NB4 (cell line): ENCODE measurements around the gene CFAP46.

ENCODE experiments used
- MYC ChIP-seq: IDR thresholded peaks from 2 replicates; pipeline ENCODE4 v1.6.1; 2011; ENCODE audit warnings: low read depth, low read length
- POLR2A ChIP-seq: IDR thresholded peaks from 2 replicates; pipeline ENCODE4 v1.6.1; 2011; ENCODE audit warnings: mild to moderate bottlenecking; ENCODE audit not compliant: insufficient read length; ENCODE audit errors: extremely low read depth
- TF ChIP-seq, protein P1 (sequence below): IDR thresholded peaks from one replicate; pipeline ENCODE4 v1.5.1; 2012; ENCODE audit warnings: low read depth, low read length
- TF ChIP-seq, protein P2 (sequence below): IDR thresholded peaks from 2 replicates; pipeline ENCODE4 v1.6.1; 2011; ENCODE audit warnings: low read depth, low read length

DNA sequence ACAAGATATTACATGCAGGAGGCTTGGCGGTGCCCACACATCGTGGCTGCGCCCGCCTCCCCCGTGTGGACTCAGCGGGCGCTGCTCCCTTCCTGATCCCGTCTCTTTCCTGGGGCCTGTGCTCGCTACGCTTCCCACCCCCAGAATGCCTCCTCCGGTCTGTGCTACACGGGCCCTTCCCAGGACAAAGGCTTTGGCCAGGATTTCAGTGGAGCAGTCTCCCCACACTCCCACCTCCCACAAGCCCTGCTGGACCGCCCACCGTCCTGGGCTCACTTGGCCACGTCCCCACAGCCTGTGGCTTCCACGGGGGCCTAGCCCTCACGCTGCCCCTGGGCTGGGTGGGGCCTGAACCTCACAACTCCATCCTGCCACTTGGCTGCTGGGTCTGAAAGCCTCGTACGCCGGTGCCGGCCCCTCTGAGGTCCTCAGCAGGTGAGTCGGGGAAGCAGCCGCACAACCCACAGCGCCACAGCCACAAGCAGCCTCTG, 17.3 kb downstream of the CFAP46 start:
- TF ChIP-seq, protein P1, sequence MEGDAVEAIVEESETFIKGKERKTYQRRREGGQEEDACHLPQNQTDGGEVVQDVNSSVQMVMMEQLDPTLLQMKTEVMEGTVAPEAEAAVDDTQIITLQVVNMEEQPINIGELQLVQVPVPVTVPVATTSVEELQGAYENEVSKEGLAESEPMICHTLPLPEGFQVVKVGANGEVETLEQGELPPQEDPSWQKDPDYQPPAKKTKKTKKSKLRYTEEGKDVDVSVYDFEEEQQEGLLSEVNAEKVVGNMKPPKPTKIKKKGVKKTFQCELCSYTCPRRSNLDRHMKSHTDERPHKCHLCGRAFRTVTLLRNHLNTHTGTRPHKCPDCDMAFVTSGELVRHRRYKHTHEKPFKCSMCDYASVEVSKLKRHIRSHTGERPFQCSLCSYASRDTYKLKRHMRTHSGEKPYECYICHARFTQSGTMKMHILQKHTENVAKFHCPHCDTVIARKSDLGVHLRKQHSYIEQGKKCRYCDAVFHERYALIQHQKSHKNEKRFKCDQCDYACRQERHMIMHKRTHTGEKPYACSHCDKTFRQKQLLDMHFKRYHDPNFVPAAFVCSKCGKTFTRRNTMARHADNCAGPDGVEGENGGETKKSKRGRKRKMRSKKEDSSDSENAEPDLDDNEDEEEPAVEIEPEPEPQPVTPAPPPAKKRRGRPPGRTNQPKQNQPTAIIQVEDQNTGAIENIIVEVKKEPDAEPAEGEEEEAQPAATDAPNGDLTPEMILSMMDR: no peak
- TF ChIP-seq, protein P2, sequence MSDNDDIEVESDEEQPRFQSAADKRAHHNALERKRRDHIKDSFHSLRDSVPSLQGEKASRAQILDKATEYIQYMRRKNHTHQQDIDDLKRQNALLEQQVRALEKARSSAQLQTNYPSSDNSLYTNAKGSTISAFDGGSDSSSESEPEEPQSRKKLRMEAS: no peak
- TF ChIP-seq POLR2A (no peak), MYC (no peak)
